A673 (cell line): ENCODE measurements around the gene LMCD1. TPM values are rescaled to one million over a fixed set of nuclear protein-coding genes. Genes with fewer than 3 reads are reported as not detected.

Source experiments
- BruUV-seq: library from RNA; stranded (reverse); fragments of 400-500 nt; replicated peaks from 2 replicates; lab custom pipeline; 2021; lab: Mats Ljungman, UMichigan
- CTCF ChIA-PET: fragments of 300-600 bp; sonication (Branson Sonifier 250); formaldehyde crosslinking; loops from one replicate; lab custom pipeline; 2022; ENCODE audit warnings: antibody characterized with exemption; lab: Charles Lee
- POLR2A ChIA-PET: fragments of 300-600 bp; sonication (Branson Sonifier 250); formaldehyde crosslinking; loops from one replicate; lab custom pipeline; 2022; ENCODE audit warnings: antibody characterized with exemption; ENCODE audit not compliant: low non-redundant PET; lab: Charles Lee
- DNase-seq: peaks from one replicate; pipeline ENCODE4 v3.0.0-alpha.2; 2015; ENCODE audit warnings: low spot score
- H3K27ac ChIP-seq: fragments of 200-600 bp; sonication (generic); 2 replicates; pipeline ENCODE4 v1.5.1; 2016; ENCODE audit warnings: mixed run types, low read depth, mild to moderate bottlenecking, mixed read lengths, antibody characterized with exemption, low read length; ENCODE audit not compliant: poor library complexity, severe bottlenecking
- H3K27me3 ChIP-seq: fragments of 200-600 bp; sonication (generic); replicated peaks from 2 replicates; pipeline ENCODE4 v1.6.1; 2017; ENCODE audit warnings: mixed run types, low read depth, mild to moderate bottlenecking, mixed read lengths, antibody characterized with exemption, low read length; ENCODE audit not compliant: insufficient read depth, poor library complexity
- H3K36me3 ChIP-seq: fragments of 200-600 bp; sonication (generic); 2 replicates; pipeline ENCODE4 v1.6.1; 2016; ENCODE audit warnings: mixed run types, mild to moderate bottlenecking, mixed read lengths, antibody characterized with exemption, low read length; ENCODE audit not compliant: insufficient read depth, poor library complexity, severe bottlenecking
- H3K4me1 ChIP-seq: fragments of 200-600 bp; sonication (generic); 2 replicates; pipeline ENCODE4 v1.6.1; 2017; ENCODE audit warnings: mixed run types, mild to moderate bottlenecking, mixed read lengths, antibody characterized with exemption, low read length; ENCODE audit not compliant: insufficient read depth, poor library complexity, severe bottlenecking
- H3K4me3 ChIP-seq: fragments of 200-600 bp; sonication (generic); 2 replicates; pipeline ENCODE4 v1.5.1; 2016; ENCODE audit warnings: low read depth, mixed run types, mild to moderate bottlenecking, mixed read lengths, low read length; ENCODE audit not compliant: poor library complexity, severe bottlenecking
- H3K9me3 ChIP-seq: fragments of 200-600 bp; sonication (generic); 2 replicates; pipeline ENCODE4 v1.6.1; 2016; ENCODE audit warnings: mixed run types, low read depth, mild to moderate bottlenecking, mixed read lengths, antibody characterized with exemption, low read length; ENCODE audit not compliant: poor library complexity, severe bottlenecking
- CTCF ChIP-seq: fragments of 300-800, 200-600 bp; sonication (generic); conservative IDR thresholded peaks from 2 replicates; pipeline ENCODE4 v1.5.1; 2017; ENCODE audit warnings: low read depth, mild to moderate bottlenecking, antibody characterized with exemption, low read length, moderate library complexity, mixed read lengths
- EZH2 ChIP-seq: fragments of 200-600 bp; sonication (generic); IDR thresholded peaks from 2 replicates; pipeline ENCODE4 v1.6.1; 2017; ENCODE audit warnings: borderline replicate concordance, low read depth, mild to moderate bottlenecking, mixed read lengths, antibody characterized with exemption, low read length; ENCODE audit not compliant: poor library complexity, severe bottlenecking
- intact Hi-C: fragments of 100-400 bp; cut with micrococcal nuclease; formaldehyde crosslinking; loops from one replicate; pipeline ENCODE4 v1.10.0; 2022; ENCODE audit not compliant: unreplicated experiment
- total RNA-seq: library from RNA; stranded (reverse); gene quantifications from 2 replicates; pipeline ENCODE4 v1.2.3, GENCODE V29; 2021

LMCD1 gene
- total RNA-seq, 1 experiment from 2014 or later, result 4.3 TPM

DNA sequence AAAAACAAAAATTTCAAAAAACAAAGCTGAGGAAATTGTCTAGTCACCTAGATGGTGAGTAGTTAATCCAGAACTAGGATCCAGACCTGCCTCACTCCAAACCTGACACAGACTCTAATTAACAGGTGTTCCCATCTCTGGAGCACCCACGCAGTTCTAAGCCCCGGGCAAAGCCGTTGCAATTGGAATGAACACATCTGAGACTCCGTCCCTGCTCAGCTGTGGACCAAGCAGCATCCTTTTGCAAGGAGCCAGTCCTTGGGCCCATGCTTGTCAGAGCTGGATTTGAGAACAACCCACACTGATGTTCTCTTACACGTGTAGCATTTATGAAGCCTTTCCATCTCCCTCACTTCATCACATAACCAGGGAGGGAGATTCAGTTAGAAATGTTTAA, 54.8 kb downstream of the LMCD1 start:
- peaks cover 8% of the 10 kb centered on the region for H3K4me1 ChIP-seq
- TF ChIP-seq EZH2 (no peak), CTCF (no peak)
- BruUV-seq, result no TSS peak
- H3K27ac ChIP-seq, result no peak overlapping the region
- H3K4me3 ChIP-seq, result no peak overlapping the region
- CTCF ChIA-PET, result no interaction called here
- H3K9me3 ChIP-seq, result no peaks in the 10 kb centered on the region
- POLR2A ChIA-PET, result no interaction called here
- no peaks in the 10 kb centered on the region for H3K36me3 ChIP-seq
- intact Hi-C loops, result no loop called here
- H3K27me3 ChIP-seq, result no peaks in the 10 kb centered on the region
- no peak for DNase-seq

GRCh38 chr3:8557298-8557697, 55.7 kb downstream of the LMCD1 start:
- no peak for DNase-seq
- H3K27me3 ChIP-seq, result no peaks in the 10 kb centered on the region
- intact Hi-C loops, result no loop called here
- no peak overlapping the region for H3K4me3 ChIP-seq
- H3K36me3 ChIP-seq, result no peaks in the 10 kb centered on the region
- CTCF ChIA-PET, result no interaction called here
- no peaks in the 10 kb centered on the region for H3K9me3 ChIP-seq
- POLR2A ChIA-PET, result no interaction called here
- no peak overlapping the region for H3K27ac ChIP-seq
- TF ChIP-seq CTCF, result no peak
- TF ChIP-seq EZH2, result no peak
- H3K4me1 ChIP-seq, result peaks cover 8% of the 10 kb centered on the region
- no TSS peak for BruUV-seq

- POLR2A ChIA-PET, result no interaction called here
- H3K4me1 ChIP-seq, result peaks cover 8% of the 10 kb centered on the region
- no peak for DNase-seq
- BruUV-seq, result no TSS peak
- H3K27me3 ChIP-seq, result no peaks in the 10 kb centered on the region
- H3K36me3 ChIP-seq, result no peaks in the 10 kb centered on the region
- H3K9me3 ChIP-seq, result no peaks in the 10 kb centered on the region
- no peak for TF ChIP-seq CTCF
- TF ChIP-seq EZH2, result no peak
- CTCF ChIA-PET, result no interaction called here
- no peak overlapping the region for H3K4me3 ChIP-seq
- no peak overlapping the region for H3K27ac ChIP-seq
- intact Hi-C loops, result no loop called here
These were observed 57.0 kb downstream of the LMCD1 start for GRCh38 chr3:8558645-8559044.
